GM10847 (cell line): ENCODE measurements around the gene PRKCZ.

Experiments
- POLR2A ChIP-seq: IDR thresholded peaks from 2 replicates; pipeline ENCODE4 v1.6.1; 2011; ENCODE audit not compliant: insufficient read length; ENCODE audit errors: extremely low read depth

The PRKCZ gene

GRCh38 chr1:2079396-2080085 is 29.3 kb downstream of the PRKCZ start:
- TF ChIP-seq POLR2A: no peak

- no peak for TF ChIP-seq POLR2A
Observed at GRCh38 chr1:2080140-2080539, 29.9 kb downstream of the PRKCZ start.

- TF ChIP-seq POLR2A: no peak
Observed at GRCh38 chr1:2080884-2081283, 30.7 kb downstream of the PRKCZ start.

GRCh38 chr1:2081326-2081885 is 31.2 kb downstream of the PRKCZ start:
- no peak for TF ChIP-seq POLR2A

DNA sequence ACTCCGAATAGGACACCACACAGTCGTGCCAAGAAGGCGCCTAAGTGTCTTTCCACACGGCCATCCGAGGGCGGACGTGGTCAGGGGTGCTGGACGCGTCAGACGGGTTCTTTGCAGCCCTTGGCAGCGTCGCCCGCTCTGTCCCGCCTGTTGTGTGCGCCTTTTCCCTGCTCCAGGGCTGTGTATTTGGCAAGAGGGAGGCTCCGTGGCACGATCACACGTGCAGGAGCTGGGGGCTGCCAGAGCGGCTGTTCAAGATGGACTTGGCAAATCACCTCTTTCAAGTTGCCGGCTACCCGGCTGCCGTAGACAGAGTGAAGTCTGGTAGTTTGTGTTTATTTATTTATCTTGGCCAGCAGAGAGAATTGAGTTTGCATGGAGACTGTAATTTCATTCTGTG is 31.9 kb downstream of the PRKCZ start:
- TF ChIP-seq POLR2A: no peak

GRCh38 chr1:2083666-2084065 is 33.5 kb downstream of the PRKCZ start:
- TF ChIP-seq POLR2A: no peak

DNA sequence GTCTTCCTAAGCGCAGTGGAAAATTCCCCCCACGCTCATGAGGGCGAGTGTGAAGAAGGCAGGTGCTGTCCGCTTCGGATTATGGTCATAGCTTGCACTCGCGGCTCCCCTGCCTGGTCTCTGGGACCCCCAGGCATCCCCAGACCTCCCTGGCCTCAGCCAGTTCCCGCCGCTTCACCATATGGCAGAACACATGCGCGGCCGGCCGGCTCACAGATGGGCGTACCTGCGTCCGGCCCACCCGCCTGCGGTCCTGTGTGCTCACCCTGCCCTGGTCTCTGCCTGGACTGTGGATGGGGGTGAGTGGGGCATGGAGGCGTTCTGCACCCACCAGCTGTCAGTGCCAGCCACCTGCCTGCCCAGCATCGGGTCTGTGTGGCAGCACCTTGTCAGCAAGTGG is 34.1 kb downstream of the PRKCZ start:
- TF ChIP-seq POLR2A: no peak

- no peak for TF ChIP-seq POLR2A
Observed at GRCh38 chr1:2085080-2085479, 34.9 kb downstream of the PRKCZ start.

GRCh38 chr1:2086446-2087078 is 36.4 kb downstream of the PRKCZ start:
- TF ChIP-seq POLR2A: no peak

- TF ChIP-seq POLR2A: no peak
Observed at GRCh38 chr1:2087766-2088165, 37.6 kb downstream of the PRKCZ start.

- TF ChIP-seq POLR2A: no peak
Observed at GRCh38 chr1:2088458-2088857, 38.2 kb downstream of the PRKCZ start.

DNA sequence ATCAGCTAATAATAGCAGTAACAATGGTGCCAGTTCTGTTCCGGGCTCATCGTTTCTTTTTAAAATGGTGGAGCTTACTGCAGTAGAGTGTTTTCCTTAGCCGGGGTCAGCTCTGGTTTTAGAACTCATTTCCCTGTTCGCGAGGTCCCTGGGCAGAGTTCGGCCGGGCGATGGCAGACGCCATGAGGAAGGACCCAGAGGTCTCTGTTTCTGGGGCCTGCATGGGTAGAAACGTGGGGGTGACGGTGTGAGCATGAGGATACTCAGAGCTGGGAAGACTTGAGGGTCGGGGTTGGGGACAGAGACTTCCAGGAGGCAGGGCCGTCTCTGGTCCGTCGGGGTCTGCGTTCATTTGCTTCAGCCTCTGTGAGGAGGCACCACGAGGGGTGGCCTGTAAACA is 38.8 kb downstream of the PRKCZ start:
- no peak for TF ChIP-seq POLR2A

- TF ChIP-seq POLR2A: no peak
Observed at GRCh38 chr1:2090216-2090890, 40.1 kb downstream of the PRKCZ start.

GRCh38 chr1:2091611-2092604 is 41.7 kb downstream of the PRKCZ start:
- TF ChIP-seq POLR2A: no peak

DNA sequence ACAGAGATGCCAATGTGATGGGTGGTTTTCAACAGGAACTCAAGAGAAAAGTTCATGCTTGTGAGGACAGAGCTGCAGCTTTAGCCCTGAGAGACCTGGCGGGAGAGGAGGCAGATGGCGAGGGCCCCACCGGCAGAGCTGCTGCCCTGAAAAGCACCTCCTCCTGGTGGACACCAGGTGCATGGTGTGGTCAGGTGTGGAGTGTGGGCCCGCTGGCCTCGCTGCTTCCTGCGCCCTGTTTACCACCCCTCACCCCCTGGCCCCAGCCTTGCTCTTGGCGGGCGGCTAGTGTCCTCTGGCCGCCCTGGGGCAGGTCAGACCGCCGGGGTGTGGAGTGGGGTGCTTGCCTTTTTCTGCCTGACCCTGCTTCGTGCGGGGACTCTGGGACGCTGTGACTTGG is 42.8 kb downstream of the PRKCZ start:
- no peak for TF ChIP-seq POLR2A
